SU-DHL-6 (cell line): ENCODE measurements around the gene SKP1.

Source experiments
- CTCF ChIP-seq: fragments of 200-600 bp; sonication (generic); IDR thresholded peaks from one replicate; pipeline ENCODE4 v1.5.1; 2017; ENCODE audit warnings: antibody characterized with exemption, mild to moderate bottlenecking, low read length, moderate library complexity; ENCODE audit not compliant: insufficient read depth, poor library complexity, severe bottlenecking
- EZH2phosphoT487 ChIP-seq: fragments of 200-600 bp; sonication (generic), shearing (Covaris generic); conservative IDR thresholded peaks from 2 replicates; pipeline ENCODE4 v1.6.1; 2018; ENCODE audit warnings: mild to moderate bottlenecking, antibody characterized with exemption, low read length, moderate library complexity, mixed read lengths

GRCh38 chr5:134113363-134113889 is 63.3 kb downstream of the SKP1 start:
- TF ChIP-seq CTCF (no peak), EZH2phosphoT487 (no peak)
